ENCODE data around the gene PTGIS. TPM values are rescaled to one million over a fixed set of nuclear protein-coding genes. Genes with fewer than 3 reads are reported as not detected.

The PTGIS gene
- total and polyA plus RNA-seq, 2 donors (not counting 3 experiments of a cell fraction or from before 2014, with no cell fraction given) = 6.2 to 11.8 TPM

DNA sequence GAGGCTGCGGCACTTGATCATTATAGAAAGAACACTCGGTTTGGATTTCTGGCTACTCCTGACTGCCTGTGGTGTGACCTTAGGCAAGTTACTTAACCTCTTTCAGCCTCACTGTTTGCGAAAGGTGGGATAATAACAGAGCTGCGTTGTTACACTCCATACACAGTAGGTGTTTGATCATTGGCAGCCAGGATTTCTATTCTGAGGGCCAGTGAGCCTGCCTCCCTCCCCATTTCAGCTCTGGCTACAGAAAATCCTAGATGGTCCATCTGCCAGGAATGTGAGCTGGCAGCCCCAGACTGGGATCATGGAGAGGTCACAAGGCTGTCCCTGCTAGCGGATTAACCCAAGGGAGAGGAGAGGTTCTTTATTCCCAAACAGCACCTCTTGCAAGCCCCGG is 88.2 kb downstream of the PTGIS start:
- H3K9me3 ChIP-seq (replicated peaks; ENCODE audit: control insufficient read depth, insufficient read depth, low read length) = no peaks in the 10 kb centered on the region
- H3K4me3 ChIP-seq (replicated peaks in 1 of 3; ENCODE audit: insufficient read depth in 1 of 3, low read depth in 1 of 3, low read length in 3 of 3) = no peak overlapping the region
- no TSS peak for BruUV-seq (replicated peaks)
- no peaks in the 10 kb centered on the region for H3K79me2 ChIP-seq (ENCODE audit: control insufficient read depth, insufficient read depth, low read length)
- intact Hi-C loops (cut with micrococcal nuclease) = no loop called here
- peaks cover 8 to 11% of the 10 kb centered on the region in 2 experiments for H3K27me3 ChIP-seq (ENCODE audit: control insufficient read depth in 2 of 2, insufficient read depth in 2 of 2, low read length in 2 of 2)
- no peak for FAIRE-seq
- no peak overlapping the region for H3K9ac ChIP-seq (replicated peaks; ENCODE audit: extremely low read depth, insufficient read depth, low read length)
- no peaks in the 10 kb centered on the region for H3K4me1 ChIP-seq (ENCODE audit: control insufficient read depth, extremely low read depth, insufficient read depth, low read length)
- dilution Hi-C loops (cut with MboI; ENCODE audit: extremely low pct_ligation_motif_present, low sequenced_read_pairs) = no loop called here
- DNase-seq (ENCODE audit: low read depth, low spot score) = no peak
- no peak overlapping the region for H3K4me2 ChIP-seq (ENCODE audit: insufficient read depth, low read length)
- TF ChIP-seq POLR2A (IDR thresholded peaks at IDR 0.05; ENCODE audit: low read depth, low read length) (no peak), GATA2 (IDR thresholded peaks at IDR 0.05; ENCODE audit: insufficient read depth, insufficient read length, low read depth, low read length) (no peak), FOS (IDR thresholded peaks at IDR 0.05; ENCODE audit: borderline replicate concordance, insufficient read depth, low read length) (no peak), EZH2 (IDR thresholded peaks at IDR 0.05; ENCODE audit: borderline replicate concordance, low read depth, low read length, severe bottlenecking) (no peak), POLR2AphosphoS5 (IDR thresholded peaks at IDR 0.05; ENCODE audit: insufficient read depth, low read depth, low read length) (no peak), MYC (IDR thresholded peaks at IDR 0.05; ENCODE audit: low read depth, low read length) (no peak), JUN (IDR thresholded peaks at IDR 0.05; ENCODE audit: borderline replicate concordance, insufficient read depth, insufficient read length, low read depth) (no peak)
- TF ChIP-seq, protein P1, sequence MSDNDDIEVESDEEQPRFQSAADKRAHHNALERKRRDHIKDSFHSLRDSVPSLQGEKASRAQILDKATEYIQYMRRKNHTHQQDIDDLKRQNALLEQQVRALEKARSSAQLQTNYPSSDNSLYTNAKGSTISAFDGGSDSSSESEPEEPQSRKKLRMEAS (IDR thresholded peaks at IDR 0.05; ENCODE audit: insufficient read depth, insufficient read length) = no peak
- TF ChIP-seq, protein P2, sequence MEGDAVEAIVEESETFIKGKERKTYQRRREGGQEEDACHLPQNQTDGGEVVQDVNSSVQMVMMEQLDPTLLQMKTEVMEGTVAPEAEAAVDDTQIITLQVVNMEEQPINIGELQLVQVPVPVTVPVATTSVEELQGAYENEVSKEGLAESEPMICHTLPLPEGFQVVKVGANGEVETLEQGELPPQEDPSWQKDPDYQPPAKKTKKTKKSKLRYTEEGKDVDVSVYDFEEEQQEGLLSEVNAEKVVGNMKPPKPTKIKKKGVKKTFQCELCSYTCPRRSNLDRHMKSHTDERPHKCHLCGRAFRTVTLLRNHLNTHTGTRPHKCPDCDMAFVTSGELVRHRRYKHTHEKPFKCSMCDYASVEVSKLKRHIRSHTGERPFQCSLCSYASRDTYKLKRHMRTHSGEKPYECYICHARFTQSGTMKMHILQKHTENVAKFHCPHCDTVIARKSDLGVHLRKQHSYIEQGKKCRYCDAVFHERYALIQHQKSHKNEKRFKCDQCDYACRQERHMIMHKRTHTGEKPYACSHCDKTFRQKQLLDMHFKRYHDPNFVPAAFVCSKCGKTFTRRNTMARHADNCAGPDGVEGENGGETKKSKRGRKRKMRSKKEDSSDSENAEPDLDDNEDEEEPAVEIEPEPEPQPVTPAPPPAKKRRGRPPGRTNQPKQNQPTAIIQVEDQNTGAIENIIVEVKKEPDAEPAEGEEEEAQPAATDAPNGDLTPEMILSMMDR (IDR thresholded peaks at IDR 0.05; ENCODE audit: extremely low read depth in 1 of 2, insufficient read depth in 1 of 2, low read depth in 1 of 2, low read length in 2 of 2) = no peak
- H4K20me1 ChIP-seq (replicated peaks; ENCODE audit: control insufficient read depth, extremely low read depth, insufficient read depth, low read length) = no peaks in the 10 kb centered on the region
- ChIA-PET POLR2A (no interaction called here), CTCF (interaction anchor here (1.3 kb wide), 1 partner anchor 27 kb away, joined by 4 read pairs; no protein-coding TSS in a partner anchor)
- H3K36me3 ChIP-seq (ENCODE audit: control insufficient read depth in 2 of 2, extremely low read depth in 1 of 2, insufficient read depth in 2 of 2, low read length in 2 of 2) = no peaks in the 10 kb centered on the region
- no peak overlapping the region for H2AFZ ChIP-seq (ENCODE audit: low read depth, low read length)
- no peak overlapping the region for H3K27ac ChIP-seq (ENCODE audit: insufficient read depth, low read depth, low read length)
- no peaks in the 10 kb centered on the region for H3K9me1 ChIP-seq (replicated peaks; ENCODE audit: control insufficient read depth, extremely low read depth, insufficient read depth, low read length)
